KBM-7 (cell line): ENCODE results near the gene STMP1.

Experiments used
- DNase-seq: peaks from one replicate; pipeline ENCODE4 v3.0.0-alpha.2; 2015
- in situ Hi-C: fragments of 300-500 bp; cut with MboI; formaldehyde crosslinking; loops from 2 replicates; pipeline ENCODE4 v1.14.3; 2020; ENCODE audit warnings: low sequenced_read_pairs, low pct_unique_long_range_greater_than_20kb, mixed read lengths

STMP1 gene

GRCh38 chr7:135713836-135714470 is 51.6 kb downstream of the STMP1 start:
- in situ Hi-C loops: no loop called here
- DNase-seq: no peak

GRCh38 chr7:135714534-135715009 is 52.3 kb downstream of the STMP1 start:
- no peak for DNase-seq
- in situ Hi-C loops: no loop called here

DNA sequence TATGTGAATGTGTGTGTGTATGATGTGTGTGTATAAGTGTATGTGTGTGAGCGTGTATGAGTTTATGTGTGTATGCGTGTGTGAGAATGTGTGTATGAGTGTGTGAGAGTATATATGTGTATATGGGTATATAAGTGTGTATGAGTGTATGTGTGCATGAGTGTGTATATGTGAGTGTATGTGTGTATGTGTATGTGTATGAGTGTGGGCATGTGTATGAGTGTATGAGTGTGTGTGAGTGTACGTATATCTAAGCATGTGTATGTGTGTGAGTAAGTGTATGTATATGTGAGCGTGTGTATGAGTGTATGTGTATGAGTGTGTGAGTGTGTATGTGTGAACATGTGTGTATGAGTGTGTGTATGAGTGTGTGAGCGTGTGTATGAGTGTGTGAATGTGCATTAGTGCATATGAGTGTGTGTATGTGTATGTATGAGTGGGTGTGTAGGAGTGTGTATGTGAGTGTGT is 52.8 kb downstream of the STMP1 start:
- in situ Hi-C loops: no loop called here
- no peak for DNase-seq

DNA sequence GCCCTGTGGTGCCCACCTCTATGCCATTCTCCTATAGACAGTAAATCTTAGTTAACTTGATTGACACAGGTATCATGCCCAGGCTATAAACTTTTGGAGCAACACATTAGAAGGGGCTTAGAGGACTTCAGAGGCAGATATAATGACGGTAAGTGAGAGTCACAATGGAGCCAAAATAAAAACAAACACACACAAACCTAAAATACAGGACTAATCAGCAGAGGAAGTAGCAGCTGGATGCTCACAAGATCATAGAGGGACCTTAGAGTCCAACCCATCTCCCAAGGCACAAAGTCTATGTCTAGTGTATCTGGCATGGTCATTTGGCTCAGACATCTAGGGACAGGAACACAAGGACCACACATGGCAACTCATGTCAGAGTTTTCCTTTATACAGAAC is 53.4 kb downstream of the STMP1 start:
- DNase-seq: no peak
- in situ Hi-C loops: no loop called here

DNA sequence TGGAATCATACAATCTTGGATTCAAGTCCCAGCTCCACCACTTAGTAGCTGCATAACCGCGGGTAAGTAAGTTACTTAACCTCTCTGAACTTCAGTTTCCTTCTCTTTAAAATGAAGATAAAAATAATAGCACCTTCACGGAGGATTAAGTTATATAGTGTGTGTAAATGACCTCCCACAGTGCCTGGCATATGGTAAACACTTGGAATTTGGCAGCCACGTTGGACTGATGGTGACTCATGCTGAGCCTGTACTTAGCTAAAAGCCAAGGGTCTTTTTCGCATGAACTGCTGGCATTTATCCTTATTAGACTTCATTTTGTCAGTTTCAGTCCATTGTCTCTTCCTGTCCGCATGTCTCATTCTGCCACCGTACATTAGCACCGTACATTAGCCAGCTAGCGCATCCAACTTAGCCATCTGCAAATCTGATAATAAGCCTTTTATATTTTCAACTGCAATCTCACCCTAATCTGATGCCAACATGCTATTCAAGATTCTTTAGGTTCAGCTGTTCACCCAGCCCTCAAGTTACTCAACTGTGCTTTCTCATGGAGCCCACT is 54.4 kb downstream of the STMP1 start:
- no peak for DNase-seq
- in situ Hi-C loops: no loop called here

DNA sequence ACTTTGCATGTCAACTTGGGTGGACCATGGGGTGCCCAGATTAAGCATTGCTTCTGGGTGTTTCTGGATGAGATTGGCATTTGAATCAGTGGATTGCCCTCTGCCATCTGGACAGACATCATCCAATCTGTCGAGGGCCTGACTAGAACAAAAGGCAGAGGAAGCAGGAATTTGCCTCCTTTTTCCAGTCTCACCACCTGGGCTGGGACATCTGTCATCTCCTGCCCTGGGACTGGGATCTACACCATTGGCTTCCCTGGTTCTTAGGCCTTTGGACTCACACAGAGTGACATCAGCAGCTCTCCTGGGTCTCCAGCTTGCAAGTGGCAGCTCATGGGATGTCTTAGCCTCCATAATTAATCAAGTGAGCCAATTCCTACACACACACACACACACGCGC is 55.4 kb downstream of the STMP1 start:
- in situ Hi-C loops: no loop called here
- DNase-seq: no peak

GRCh38 chr7:135718219-135718618 is 55.9 kb downstream of the STMP1 start:
- in situ Hi-C loops: no loop called here

DNA sequence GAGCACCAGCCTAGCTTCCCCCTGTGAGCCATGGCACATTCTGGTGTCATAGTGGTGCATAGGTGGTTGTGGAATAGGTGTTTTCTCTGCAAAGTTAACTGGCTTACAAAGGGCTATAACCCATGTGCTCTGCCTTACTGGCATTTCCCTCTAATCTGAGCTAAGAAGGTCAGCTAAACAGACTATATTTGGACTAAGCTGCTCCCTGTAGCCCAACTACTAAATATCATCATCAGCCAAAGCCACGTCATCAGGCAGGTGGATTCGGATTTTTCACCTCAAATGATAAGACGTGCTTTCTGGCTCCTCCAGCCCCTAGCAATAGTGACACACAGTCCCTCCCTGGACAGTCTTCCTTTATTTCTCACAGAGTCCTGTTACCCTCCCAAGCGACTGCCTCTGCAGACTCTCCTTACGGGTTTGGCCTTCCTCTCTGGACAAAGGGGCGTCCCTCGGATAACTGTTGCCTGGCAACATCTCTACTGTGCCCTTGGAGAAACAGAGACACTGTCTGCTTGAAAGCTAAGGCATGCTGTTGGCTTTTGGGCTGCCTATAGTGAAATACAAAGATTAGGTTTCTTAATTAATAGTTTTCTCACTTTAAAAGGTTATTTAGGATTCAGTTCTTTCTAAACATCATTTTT is 56.6 kb downstream of the STMP1 start:
- DNase-seq: no peak
- in situ Hi-C loops: no loop called here

More at GRCh38 chr7:135718219-135718618, 55.9 kb downstream of the STMP1 start:
- DNase-seq: no peak

- DNase-seq: no peak
- in situ Hi-C loops: no loop called here
Observed at GRCh38 chr7:135719688-135720087, 57.4 kb downstream of the STMP1 start.

DNA sequence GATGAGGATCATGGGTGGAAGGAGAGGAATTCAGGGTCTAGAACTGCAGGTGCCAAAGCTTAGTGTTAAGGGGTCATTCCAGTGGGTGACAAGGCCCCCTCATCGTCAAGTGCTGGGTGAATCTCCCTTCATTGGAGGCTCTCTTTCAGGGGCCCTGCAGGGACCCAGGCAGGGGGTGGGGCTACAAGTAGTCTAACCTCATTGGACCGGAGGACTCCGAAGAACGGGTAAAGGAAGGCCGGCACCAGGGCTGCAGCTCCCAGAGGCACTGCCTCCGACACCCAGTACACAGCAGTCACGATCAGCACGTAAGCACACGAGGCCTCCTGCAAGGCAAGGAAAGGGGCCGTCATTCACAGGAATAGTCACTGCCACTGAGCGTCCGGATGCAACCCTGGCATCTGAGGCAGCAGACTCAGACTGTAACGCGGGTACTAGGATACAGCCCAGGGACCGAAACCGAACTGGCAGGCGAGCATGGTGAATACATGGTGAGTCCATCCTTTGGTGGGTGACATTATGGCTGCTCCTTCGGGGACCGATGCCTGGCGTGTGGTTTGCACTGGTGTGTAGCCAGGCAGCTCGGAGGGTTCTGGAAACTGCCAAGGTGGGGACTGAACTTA is 59.0 kb downstream of the STMP1 start:
- no peak for DNase-seq
- in situ Hi-C loops: no loop called here

- no peak for DNase-seq
- in situ Hi-C loops: no loop called here
Observed at GRCh38 chr7:135723411-135723810, 61.1 kb downstream of the STMP1 start.
